Globus pallidus (tissue), 1 donor: ENCODE measurements around the gene CLVS2.

Experiments used
- DNase-seq: peaks from one replicate; pipeline ENCODE4 v3.0.0-alpha.2; 2015; ENCODE audit warnings: low spot score

Gene CLVS2

GRCh38 chr6:123027408-123027807 is 31.4 kb downstream of the CLVS2 start:
- no peak for DNase-seq

DNA sequence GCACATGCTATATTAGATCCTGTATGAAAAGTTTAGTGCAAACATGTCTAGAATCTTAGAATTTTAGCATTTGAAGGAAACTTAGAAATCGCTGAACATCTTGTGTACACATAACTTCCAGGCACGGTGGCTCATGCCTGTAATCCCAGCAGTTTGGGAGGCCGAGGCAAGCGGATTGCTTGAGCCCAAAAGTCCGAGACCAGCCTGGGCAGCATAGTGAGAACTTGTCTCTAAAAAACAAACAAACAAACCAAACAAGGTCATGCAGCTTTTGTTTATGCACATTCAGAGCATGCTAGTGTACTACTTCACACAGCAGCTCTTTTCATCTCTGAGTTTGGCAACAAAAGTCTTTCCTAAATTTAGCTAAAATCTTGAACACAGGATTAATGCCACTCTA is 32.2 kb downstream of the CLVS2 start:
- no peak for DNase-seq

DNA sequence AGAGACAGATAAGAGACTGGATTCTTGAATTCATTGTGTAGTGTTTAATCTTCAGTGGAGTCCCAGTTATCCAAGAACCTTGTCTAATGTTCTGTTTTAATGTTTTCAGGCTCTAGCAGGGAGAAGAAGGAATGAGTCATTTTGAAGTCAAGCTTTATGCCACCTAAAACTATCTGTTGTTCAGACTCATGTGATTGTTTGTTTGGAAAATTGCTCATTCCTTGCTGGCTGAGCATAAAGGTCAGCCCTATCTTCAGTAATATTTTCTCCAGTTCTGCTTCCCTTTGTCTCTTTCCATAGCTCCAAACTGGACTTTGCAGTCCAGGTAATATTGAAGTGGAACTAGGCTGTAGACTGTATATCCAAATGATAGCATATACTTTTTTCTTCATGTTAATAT is 34.2 kb downstream of the CLVS2 start:
- no peak for DNase-seq

- DNase-seq: no peak
These were observed 40.6 kb downstream of the CLVS2 start for GRCh38 chr6:123036648-123037047.

DNA sequence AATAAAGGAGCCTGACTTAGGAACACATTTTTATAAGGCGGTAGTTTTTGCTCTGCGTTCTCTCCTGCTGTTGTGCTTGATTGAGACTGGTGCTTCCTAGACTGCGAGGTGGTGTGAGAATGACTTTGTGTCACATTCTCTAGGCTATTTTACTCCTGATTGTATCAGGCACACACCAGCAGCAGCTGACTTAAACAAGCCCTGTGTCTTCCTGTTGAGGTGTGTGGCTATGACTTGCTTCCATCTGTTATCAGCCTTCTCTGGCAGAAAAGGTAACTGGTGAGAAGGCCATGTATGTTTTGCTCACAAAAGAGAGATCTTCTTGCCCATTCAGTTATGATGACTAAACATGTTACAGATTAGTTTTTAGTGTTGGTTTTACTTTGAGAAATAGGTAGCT is 43.4 kb downstream of the CLVS2 start:
- DNase-seq: no peak

DNA sequence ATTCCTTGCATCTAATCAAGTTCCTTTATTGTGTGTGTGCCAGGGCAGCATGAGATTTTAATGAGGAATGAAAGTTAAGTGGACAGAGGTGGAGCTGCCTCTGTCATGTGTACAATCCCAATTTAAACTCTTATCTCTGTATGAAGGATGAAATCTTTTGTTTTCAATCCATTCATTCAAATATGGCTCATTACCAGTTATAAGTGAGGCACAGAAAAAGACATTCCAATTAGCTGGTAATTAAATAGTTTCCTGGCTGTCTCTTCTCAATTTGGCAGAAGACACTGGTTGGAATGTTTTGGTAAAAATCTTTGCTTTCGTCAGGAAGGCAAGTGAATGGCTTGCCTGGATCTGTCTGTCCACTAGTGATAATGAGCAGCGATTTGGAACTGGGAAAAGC is 46.4 kb downstream of the CLVS2 start:
- DNase-seq: no peak

GRCh38 chr6:123044341-123044860 is 48.4 kb downstream of the CLVS2 start:
- no peak for DNase-seq

- no peak for DNase-seq
These were observed 57.7 kb downstream of the CLVS2 start for GRCh38 chr6:123053602-123054225.

DNA sequence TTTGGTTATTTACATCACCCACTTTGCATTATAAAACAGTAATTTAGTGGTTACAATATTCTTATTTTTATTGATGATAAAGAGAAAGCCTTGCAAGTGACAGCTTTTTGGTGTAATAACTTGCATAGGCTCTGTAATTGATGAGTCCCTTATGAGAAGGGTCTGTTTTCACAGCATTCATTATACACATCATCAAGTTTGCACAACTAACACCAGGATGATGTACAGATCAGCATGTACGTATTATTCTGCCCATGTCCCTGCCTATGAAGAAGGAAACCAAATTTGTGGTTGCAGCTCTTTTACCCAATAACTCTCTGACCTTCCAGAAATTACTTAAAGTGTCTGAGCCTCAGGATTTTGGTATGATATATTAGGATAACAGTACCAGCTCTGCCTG is 59.2 kb downstream of the CLVS2 start:
- no peak for DNase-seq

DNA sequence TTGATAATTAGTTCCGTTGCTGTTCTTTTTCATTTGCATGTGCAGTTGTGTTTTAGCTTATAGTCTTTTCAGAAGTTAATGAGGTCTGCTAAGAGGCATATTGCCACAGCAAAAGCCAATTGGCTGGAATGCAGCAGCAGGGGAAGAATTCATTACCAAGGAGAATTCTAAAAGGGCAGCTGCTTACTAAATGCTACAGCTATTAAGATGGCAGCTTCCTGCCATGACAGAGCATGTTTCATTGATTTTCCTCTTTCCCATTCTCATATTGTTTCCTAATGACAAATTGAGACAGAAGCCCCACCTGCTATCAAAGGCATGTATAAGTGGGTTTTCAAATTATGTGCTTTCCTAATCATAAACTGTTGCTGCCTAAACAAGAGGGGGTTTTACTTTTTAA is 66.6 kb downstream of the CLVS2 start:
- no peak for DNase-seq

DNA sequence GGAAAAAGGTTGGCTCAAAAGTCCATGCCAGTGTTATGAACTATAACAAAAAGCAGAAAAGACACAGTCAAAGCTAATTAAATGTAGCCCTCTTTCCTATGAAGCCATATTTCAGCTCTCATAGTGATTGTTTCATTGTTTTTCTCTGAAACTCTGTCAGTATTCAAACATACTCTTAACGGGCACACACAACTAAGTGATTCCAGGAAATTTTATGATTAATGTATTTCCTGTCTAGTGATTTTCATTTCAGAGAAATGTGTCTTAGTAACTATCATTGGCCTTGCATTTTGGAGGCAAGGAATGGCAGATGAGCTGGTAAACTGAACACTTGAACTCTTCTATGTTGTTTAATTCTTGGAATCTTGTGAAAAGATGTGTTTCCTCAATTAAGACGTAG is 68.0 kb downstream of the CLVS2 start:
- DNase-seq: no peak

- no peak for DNase-seq
These were observed 78.6 kb downstream of the CLVS2 start for GRCh38 chr6:123074616-123075015.

- DNase-seq: no peak
These were observed 89.4 kb downstream of the CLVS2 start for GRCh38 chr6:123085403-123085802.

DNA sequence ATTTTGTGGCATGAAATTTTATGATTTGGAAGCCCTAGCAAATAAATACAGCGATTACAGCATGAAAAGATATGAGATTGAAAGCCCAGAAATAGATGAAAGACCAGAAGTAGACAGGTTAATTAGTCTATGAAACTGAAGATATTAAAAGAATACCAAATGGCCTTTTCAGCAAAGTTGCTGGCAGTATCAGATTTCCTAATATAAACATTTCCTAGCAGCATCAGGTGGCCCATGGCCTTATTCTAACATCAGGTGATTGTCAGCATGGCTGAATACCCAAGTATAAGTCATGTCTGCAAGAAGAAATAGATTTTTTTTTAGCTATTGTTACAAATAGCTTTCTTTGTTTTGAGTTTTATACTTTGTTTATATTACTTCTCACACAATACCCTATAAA is 93.2 kb downstream of the CLVS2 start:
- DNase-seq: no peak

- DNase-seq: no peak
These were observed 95.3 kb downstream of the CLVS2 start for GRCh38 chr6:123091091-123091895.

DNA sequence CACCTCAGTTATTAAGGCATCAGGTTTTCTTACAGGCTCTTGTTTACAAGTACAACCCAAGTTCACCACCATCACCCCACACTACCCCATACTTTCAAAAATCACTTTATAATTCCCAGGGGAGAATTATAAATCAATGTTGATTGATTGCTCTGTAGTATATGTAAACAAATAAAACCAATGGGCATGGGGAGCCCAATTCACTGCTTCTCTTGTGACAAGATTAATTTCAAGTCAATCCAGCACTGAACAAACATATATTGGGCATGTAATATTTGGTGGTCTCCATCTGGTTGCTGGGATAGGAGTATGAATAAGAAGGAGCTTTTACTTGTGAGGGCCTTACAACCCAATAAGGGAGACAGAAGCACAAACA is 95.8 kb downstream of the CLVS2 start:
- DNase-seq: no peak

GRCh38 chr6:123094795-123095194 is 98.8 kb downstream of the CLVS2 start:
- DNase-seq: no peak

DNA sequence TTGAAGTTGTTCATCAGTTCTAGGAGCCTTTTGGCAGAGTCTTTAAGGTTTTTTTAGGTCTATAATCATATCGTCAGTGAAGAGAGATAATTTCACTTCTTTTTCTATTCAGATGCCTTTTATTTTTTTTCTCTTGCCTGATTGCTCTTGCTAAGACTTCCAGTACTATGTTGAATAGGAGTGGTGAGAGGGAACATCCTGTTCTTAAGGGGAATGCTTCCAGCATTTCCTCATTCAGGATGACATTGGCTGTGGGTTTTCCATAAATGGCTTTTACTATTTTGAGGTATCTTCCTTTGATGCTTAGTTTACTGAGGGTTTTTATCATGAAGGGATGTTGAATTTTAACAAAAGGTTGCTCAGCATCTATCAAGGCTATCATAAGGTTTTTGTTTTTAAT is 109.5 kb downstream of the CLVS2 start:
- DNase-seq: no peak

- no peak for DNase-seq
These were observed 120.3 kb downstream of the CLVS2 start for GRCh38 chr6:123116370-123116769.

DNA sequence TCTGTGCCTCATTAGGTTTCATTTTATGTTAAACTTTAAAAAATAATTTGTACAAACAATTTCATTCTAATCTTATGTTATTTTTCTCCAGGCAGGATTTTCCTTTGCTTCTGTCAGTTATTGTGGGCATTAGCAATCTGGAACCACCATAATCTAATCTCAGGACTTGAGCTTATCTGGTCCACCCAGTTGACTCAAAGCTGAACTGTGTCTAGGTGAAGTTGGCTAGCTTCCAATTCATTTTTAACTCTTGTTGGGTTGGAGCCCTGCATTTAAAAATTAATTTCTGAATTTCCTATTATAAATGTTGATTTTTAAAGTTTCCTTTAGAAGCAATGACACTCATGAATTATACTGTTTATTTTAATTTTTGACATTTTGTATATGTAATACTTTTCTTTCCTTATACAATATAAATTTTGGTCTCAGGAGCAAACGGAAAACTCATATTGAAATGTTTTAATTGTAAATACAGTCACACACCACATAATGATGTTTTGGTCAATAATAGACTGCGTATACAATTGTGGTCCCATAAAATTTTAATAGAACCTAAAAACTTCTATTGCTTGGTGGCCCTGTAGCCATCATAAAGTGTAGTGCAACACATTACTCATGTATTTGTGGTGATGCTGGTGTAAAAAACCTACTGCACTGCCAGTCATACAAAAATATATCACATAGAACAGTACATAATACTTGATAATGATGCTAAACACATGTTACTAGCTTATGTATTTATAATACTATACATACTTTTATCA is 121.3 kb downstream of the CLVS2 start:
- DNase-seq: no peak

- DNase-seq: no peak
These were observed 122.8 kb downstream of the CLVS2 start for GRCh38 chr6:123118811-123119210.
